NOMO-1 (cell line): Measurements from ENCODE around the gene TTC27.
"Not testable (repeated sequence)": the region's sequence is repeated elsewhere in the genome, so short reads cannot be mapped to it uniquely, and the experiment has no call there.

Source experiments
- DNase-seq, 2 experiments: peaks; one replicate each; lab custom pipeline; 2025; ENCODE audit not compliant: unreplicated experiment in 2 of 2; lab: John Stamatoyannopoulos, UW

TTC27 gene

GRCh38 chr2:32627814-32628579, at the start of gene TTC27:
Gene TTC27 (plus strand): TSS chr2:32628050. CDS start chr2:32628293, 243 bp downstream.
- peak; percentile 96 to 97 for DNase-seq

- peak; percentile 35 to 86 for DNase-seq
Measured at GRCh38 chr2:32591669-32592463, 36.0 kb upstream of the TTC27 start.

GRCh38 chr2:32594573-32594972, 33.3 kb upstream of the TTC27 start:
- DNase-seq, result peak in 1 of 2 experiments; percentile 1

- no peak for DNase-seq
Measured at GRCh38 chr2:32611366-32611765, 16.5 kb upstream of the TTC27 start.

GRCh38 chr2:32611771-32612170, 16.1 kb upstream of the TTC27 start:
- DNase-seq, result no peak

- peak in 1 of 2 experiments; percentile 26 for DNase-seq
Measured at GRCh38 chr2:32614084-32614483, 13.8 kb upstream of the TTC27 start.

- no peak for DNase-seq
Measured at GRCh38 chr2:32617599-32618189, 10.2 kb upstream of the TTC27 start.

GRCh38 chr2:32622570-32623310, 5.1 kb upstream of the TTC27 start:
- DNase-seq, result no peak

- no peak for DNase-seq
Measured at GRCh38 chr2:32623311-32623706, 4.5 kb upstream of the TTC27 start.

- DNase-seq, result no peak
Measured at GRCh38 chr2:32624812-32625211, 3.0 kb upstream of the TTC27 start.

- no peak for DNase-seq
Measured at GRCh38 chr2:32626639-32627221, 1.1 kb upstream of the TTC27 start.

- peak in 1 of 2 experiments; percentile 10 for DNase-seq
Measured at GRCh38 chr2:32627441-32627813, 423 bp upstream of the TTC27 start.

- no peak for DNase-seq
Measured at GRCh38 chr2:32632089-32632488, 4.2 kb downstream of the TTC27 start.

GRCh38 chr2:32633040-32633439, 5.2 kb downstream of the TTC27 start:
- no peak for DNase-seq

- not testable (repeated sequence) for DNase-seq
Measured at GRCh38 chr2:32638548-32638947, 10.7 kb downstream of the TTC27 start.

GRCh38 chr2:32641180-32641579, 13.3 kb downstream of the TTC27 start:
- no peak for DNase-seq

- no peak for DNase-seq
Measured at GRCh38 chr2:32647180-32647651, 19.4 kb downstream of the TTC27 start.

- no peak for DNase-seq
Measured at GRCh38 chr2:32652555-32653209, 24.8 kb downstream of the TTC27 start.

GRCh38 chr2:32656069-32656468, 28.2 kb downstream of the TTC27 start:
- DNase-seq, result no peak

GRCh38 chr2:32663864-32664263, 36.0 kb downstream of the TTC27 start:
- DNase-seq, result no peak
